Measurements from ENCODE around the gene NDOR1.

GRCh38 chr9:137205126-137206069 lies at the start of gene NDOR1, which contains the start of gene TMEM203:
- TF ChIP-seq GATA3 (IDR thresholded peaks at IDR 0.05; ENCODE audit: low read depth, low read length) (no peak), GATA2 (IDR thresholded peaks at IDR 0.05; ENCODE audit: low read depth, low read length) (no peak)

Measured in SH-SY5Y (cell line).